ENCODE results near the gene GPATCH8. TPM values are rescaled to one million over a fixed set of nuclear protein-coding genes. Genes with fewer than 3 reads are reported as not detected.

Gene GPATCH8
- total and polyA plus RNA-seq, 10 donors: 4.8 to 66.3 (median 57.9) TPM

DNA sequence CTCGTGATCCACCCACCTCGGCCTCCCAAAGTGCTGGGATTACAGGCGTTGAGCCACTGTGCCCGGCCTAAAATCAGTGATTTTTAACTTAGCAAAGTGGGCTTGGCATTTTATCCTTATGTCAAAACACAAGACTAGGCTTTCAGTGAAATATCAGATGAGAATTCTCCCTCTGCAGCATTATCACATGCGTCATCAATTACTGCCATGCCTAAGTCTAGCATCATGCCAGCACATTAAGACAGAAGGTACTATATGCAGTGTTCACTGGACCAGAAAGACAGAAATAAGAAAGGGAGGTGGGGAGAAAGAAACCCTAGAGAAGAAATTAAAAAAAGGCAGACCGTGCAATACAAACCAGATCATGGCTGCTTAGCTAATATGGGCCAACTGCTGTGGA, 29.8 kb downstream of the GPATCH8 start:
- intact Hi-C loops (cut with DNase I; ENCODE audit: low total_unique reads): no loop called here
- no peaks in the 10 kb centered on the region for H3K9me3 ChIP-seq
- no peak overlapping the region for H3K4me3 ChIP-seq
- TF ChIP-seq POLR2AphosphoS5 (IDR thresholded peaks at IDR 0.05) (no peak), POLR2A (IDR thresholded peaks at IDR 0.05) (no peak)
- TF ChIP-seq, protein P1, sequence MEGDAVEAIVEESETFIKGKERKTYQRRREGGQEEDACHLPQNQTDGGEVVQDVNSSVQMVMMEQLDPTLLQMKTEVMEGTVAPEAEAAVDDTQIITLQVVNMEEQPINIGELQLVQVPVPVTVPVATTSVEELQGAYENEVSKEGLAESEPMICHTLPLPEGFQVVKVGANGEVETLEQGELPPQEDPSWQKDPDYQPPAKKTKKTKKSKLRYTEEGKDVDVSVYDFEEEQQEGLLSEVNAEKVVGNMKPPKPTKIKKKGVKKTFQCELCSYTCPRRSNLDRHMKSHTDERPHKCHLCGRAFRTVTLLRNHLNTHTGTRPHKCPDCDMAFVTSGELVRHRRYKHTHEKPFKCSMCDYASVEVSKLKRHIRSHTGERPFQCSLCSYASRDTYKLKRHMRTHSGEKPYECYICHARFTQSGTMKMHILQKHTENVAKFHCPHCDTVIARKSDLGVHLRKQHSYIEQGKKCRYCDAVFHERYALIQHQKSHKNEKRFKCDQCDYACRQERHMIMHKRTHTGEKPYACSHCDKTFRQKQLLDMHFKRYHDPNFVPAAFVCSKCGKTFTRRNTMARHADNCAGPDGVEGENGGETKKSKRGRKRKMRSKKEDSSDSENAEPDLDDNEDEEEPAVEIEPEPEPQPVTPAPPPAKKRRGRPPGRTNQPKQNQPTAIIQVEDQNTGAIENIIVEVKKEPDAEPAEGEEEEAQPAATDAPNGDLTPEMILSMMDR (IDR thresholded peaks at IDR 0.05 in 8 of 11, conservative IDR thresholded peaks at IDR 0.05 in 3 of 11): no peak
- 93 to 96% (median 95%) methylated on average over 6 of the region's 6 CpGs for WGBS, 5 donors
- H3K4me1 ChIP-seq: peaks cover 0 to 17% (median 2%) of the 10 kb centered on the region in 6 donors
- H3K27me3 ChIP-seq (replicated peaks in 1 of 7): no peaks in the 10 kb centered on the region
- no peak for DNase-seq
- H3K36me3 ChIP-seq: peaks cover 0 to 45% (median 15%) of the 10 kb centered on the region in 6 donors
- no peak overlapping the region for H3K27ac ChIP-seq

DNA sequence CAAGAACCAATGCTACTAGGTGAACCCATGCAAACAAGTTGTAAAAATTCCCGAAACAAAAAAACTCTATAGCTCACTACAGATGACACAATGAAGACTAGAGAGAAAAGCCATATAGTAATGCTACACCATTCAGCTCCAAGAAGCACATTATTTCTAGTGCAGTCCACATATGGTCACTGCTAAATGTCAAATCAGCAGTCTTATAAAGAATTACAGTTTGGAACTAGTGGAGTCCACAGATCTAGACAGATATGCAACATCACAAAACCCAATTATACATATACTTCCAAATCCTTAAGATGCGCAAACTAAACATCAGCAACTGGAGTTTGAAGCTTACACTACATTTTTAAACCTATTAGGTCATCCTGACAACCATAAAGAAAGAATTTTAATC, 33.5 kb downstream of the GPATCH8 start:
- Histone ChIP-seq H3K9me3 (no peaks in the 10 kb centered on the region), H3K27ac (no peak overlapping the region), H3K4me1 (peaks cover 0 to 30% (median 16%) of the 10 kb centered on the region in 6 donors), H3K36me3 (peaks cover 0 to 43% (median 15%) of the 10 kb centered on the region in 6 donors), H3K4me3 (no peak overlapping the region), H3K27me3 (replicated peaks in 1 of 7) (no peaks in the 10 kb centered on the region)
- intact Hi-C loops (cut with DNase I; ENCODE audit: low total_unique reads): no loop called here
- WGBS, 5 donors: 92 to 99% (median 99%) methylated on average over 2 of the region's 2 CpGs
- DNase-seq: no peak
- TF ChIP-seq, protein P1 (IDR thresholded peaks at IDR 0.05 in 8 of 11, conservative IDR thresholded peaks at IDR 0.05 in 3 of 11): no peak
- no peak for TF ChIP-seq POLR2A (IDR thresholded peaks at IDR 0.05)
- no peak for TF ChIP-seq POLR2AphosphoS5 (IDR thresholded peaks at IDR 0.05)

DNA sequence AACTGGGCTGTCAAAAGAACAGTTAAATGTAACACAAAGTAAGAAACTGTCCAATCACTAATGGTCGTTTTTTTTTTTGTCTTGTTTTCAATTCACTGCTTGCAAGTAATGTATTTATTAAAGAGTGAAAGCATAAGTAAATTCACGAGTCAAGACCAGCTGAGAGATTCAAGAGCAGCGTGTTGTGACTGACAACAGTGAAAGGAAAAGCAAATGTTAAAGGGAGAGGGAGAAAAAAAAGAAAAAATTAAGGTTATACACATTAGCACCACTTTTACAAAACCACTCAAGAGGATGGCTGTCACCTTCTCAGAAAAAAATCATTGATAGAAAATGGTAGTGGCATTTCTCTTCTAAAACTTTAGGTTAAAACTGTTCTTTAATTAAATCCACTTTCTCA, 36.1 kb downstream of the GPATCH8 start:
- intact Hi-C loops (cut with DNase I; ENCODE audit: low total_unique reads): no loop called here
- no peak overlapping the region for H3K27ac ChIP-seq
- H3K36me3 ChIP-seq: peaks cover 0 to 41% (median 14%) of the 10 kb centered on the region in 6 donors
- TF ChIP-seq POLR2A (IDR thresholded peaks at IDR 0.05) (no peak), POLR2AphosphoS5 (IDR thresholded peaks at IDR 0.05) (no peak)
- TF ChIP-seq, protein P1 (IDR thresholded peaks at IDR 0.05 in 8 of 11, conservative IDR thresholded peaks at IDR 0.05 in 3 of 11): no peak
- peaks cover 0 to 40% (median 16%) of the 10 kb centered on the region in 6 donors for H3K4me1 ChIP-seq
- no peak for DNase-seq
- 42 to 69% (median 54%) methylated on average over 3 of the region's 3 CpGs for WGBS, 5 donors
- H3K9me3 ChIP-seq: no peaks in the 10 kb centered on the region
- H3K4me3 ChIP-seq: no peak overlapping the region
- H3K27me3 ChIP-seq (replicated peaks in 1 of 7): no peaks in the 10 kb centered on the region

DNA sequence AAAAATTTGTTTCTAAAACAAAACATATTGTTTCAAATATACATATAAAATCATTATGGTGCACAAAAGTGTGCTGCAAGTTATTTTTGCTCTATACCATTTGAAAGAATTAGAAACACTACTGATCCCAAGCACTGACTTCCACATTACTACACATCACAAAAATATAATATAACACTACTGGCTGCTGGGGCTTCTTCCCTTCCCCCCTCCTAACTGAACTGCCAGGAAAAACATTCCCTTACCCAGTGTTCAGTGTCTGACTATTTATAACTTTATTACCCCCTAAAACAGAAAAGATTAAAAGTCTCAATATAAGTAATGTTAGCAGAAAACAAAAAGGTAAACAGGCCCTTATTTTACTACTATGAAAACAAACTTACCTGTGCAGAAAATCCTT, 36.9 kb downstream of the GPATCH8 start:
- intact Hi-C loops (cut with DNase I; ENCODE audit: low total_unique reads): no loop called here
- TF ChIP-seq POLR2A (IDR thresholded peaks at IDR 0.05) (no peak), POLR2AphosphoS5 (IDR thresholded peaks at IDR 0.05) (no peak)
- TF ChIP-seq, protein P1 (IDR thresholded peaks at IDR 0.05 in 8 of 11, conservative IDR thresholded peaks at IDR 0.05 in 3 of 11): no peak
- H3K27ac ChIP-seq: no peak overlapping the region
- peaks cover 0 to 45% (median 17%) of the 10 kb centered on the region in 6 donors for H3K36me3 ChIP-seq
- DNase-seq: no peak
- H3K4me1 ChIP-seq: peaks cover 0 to 40% (median 16%) of the 10 kb centered on the region in 6 donors
- H3K9me3 ChIP-seq: no peaks in the 10 kb centered on the region
- no peaks in the 10 kb centered on the region for H3K27me3 ChIP-seq (replicated peaks in 1 of 7)
- H3K4me3 ChIP-seq: no peak overlapping the region
